Neural cell (in vitro differentiated cells): ENCODE results near the gene ESPNL.

Experiments used
- CTCF ChIP-seq: fragments of 450-650 bp; IDR thresholded peaks from 2 replicates; pipeline ENCODE4 v1.5.1; 2014; ENCODE audit warnings: antibody characterized with exemption, mild to moderate bottlenecking, moderate library complexity; ENCODE audit not compliant: poor library complexity, severe bottlenecking
- EP300 ChIP-seq: fragments of 450-650 bp; conservative IDR thresholded peaks from 2 replicates; pipeline ENCODE4 v1.6.1; 2014; ENCODE audit warnings: antibody characterized with exemption, mild to moderate bottlenecking, moderate library complexity; ENCODE audit not compliant: poor library complexity, severe bottlenecking
- EZH2 ChIP-seq: fragments of 200-600, 300-800 bp; shearing (Covaris generic), sonication (generic); IDR thresholded peaks from 2 replicates; pipeline ENCODE4 v1.6.1; 2014; ENCODE audit warnings: antibody characterized with exemption, low read length, borderline replicate concordance, mild to moderate bottlenecking; ENCODE audit not compliant: insufficient read depth, poor library complexity, severe bottlenecking
- MXI1 ChIP-seq: fragments of 450-650 bp; conservative IDR thresholded peaks from 2 replicates; pipeline ENCODE4 v1.6.1; 2014; ENCODE audit warnings: antibody characterized with exemption, mild to moderate bottlenecking; ENCODE audit not compliant: poor library complexity, severe bottlenecking
- POLR2AphosphoS5 ChIP-seq: IDR thresholded peaks from 2 replicates; pipeline ENCODE4 v1.6.1; 2012
- REST ChIP-seq: IDR thresholded peaks from 2 replicates; pipeline ENCODE4 v1.6.1; 2012; ENCODE audit warnings: borderline replicate concordance
- SMC3 ChIP-seq: fragments of 450-650 bp; conservative IDR thresholded peaks from 2 replicates; pipeline ENCODE4 v1.6.1; 2014; ENCODE audit warnings: antibody characterized with exemption, mild to moderate bottlenecking, moderate library complexity; ENCODE audit not compliant: poor library complexity
- TAF1 ChIP-seq: IDR thresholded peaks from 2 replicates; pipeline ENCODE4 v1.6.1; 2012; ENCODE audit warnings: low read depth

DNA sequence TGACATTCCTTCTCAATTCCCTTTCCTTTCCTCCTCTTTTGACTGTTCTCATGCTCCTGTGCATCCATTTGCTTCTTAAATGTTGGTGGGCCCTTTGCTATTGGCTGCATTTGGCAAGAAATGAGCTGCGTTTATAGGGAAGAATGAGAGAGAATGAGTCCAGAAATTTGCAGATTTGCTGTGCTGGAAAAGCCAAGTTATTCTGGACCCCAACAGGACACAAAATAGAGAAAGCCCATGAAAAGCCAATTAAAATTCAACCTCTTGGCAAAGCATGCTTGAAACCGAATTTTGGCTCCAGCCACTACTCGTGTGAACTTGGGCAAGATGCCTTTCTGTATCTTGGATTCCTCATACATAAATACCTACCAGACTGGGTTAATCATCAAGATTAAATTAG, 40.6 kb upstream of the ESPNL start:
- TF ChIP-seq CTCF (no peak), EZH2 (no peak), EP300 (no peak), POLR2AphosphoS5 (no peak), TAF1 (no peak), REST (no peak), SMC3 (no peak), MXI1 (no peak)
